OCI-LY7 (cell line): Measurements from ENCODE around the gene HORMAD2. TPM values are rescaled to one million over a fixed set of nuclear protein-coding genes. Genes with fewer than 3 reads are reported as not detected.
A peak's percentile ranks its signal among the peaks of the same experiment; 100 is the strongest.

Source experiments
- BruUV-seq: library from RNA; stranded (reverse); fragments of 400-500 nt; replicated peaks from 2 replicates; lab custom pipeline; 2021; lab: Mats Ljungman, UMichigan
- CTCF ChIA-PET: fragments of 300-600 bp; sonication (Branson Sonifier 250); formaldehyde crosslinking; loops from one replicate; lab custom pipeline; 2022; ENCODE audit warnings: antibody characterized with exemption; ENCODE audit not compliant: unreplicated experiment; lab: Charles Lee
- POLR2A ChIA-PET: fragments of 300-600 bp; sonication (Branson Sonifier 250); formaldehyde crosslinking; loops from one replicate; lab custom pipeline; 2022; ENCODE audit warnings: antibody characterized with exemption; lab: Charles Lee
- DNase-seq: peaks from one replicate; pipeline ENCODE4 v3.0.0-alpha.2; 2015; ENCODE audit warnings: low spot score
- H2AFZ ChIP-seq: fragments of 200-600 bp; sonication (generic), shearing (Covaris generic); 2 replicates; pipeline ENCODE4 v1.6.1; 2014; ENCODE audit warnings: mild to moderate bottlenecking, antibody characterized with exemption, low read length, moderate library complexity
- H3K27ac ChIP-seq: fragments of 200-600 bp; sonication (generic); 2 replicates; pipeline ENCODE4 v1.5.1; 2014; ENCODE audit warnings: mixed run types, low read depth, mild to moderate bottlenecking, moderate library complexity, low read length, inconsistent platforms; ENCODE audit not compliant: poor library complexity, severe bottlenecking
- H3K36me3 ChIP-seq: fragments of 200-600 bp; sonication (generic); 2 replicates; pipeline ENCODE4 v1.6.1; 2014; ENCODE audit warnings: mild to moderate bottlenecking, antibody characterized with exemption, low read length, moderate library complexity, mixed read lengths; ENCODE audit not compliant: insufficient read depth
- H3K4me1 ChIP-seq: fragments of 200-600 bp; sonication (generic); 2 replicates; pipeline ENCODE4 v1.5.1; 2014; ENCODE audit warnings: mild to moderate bottlenecking, low read length; ENCODE audit not compliant: insufficient read depth, poor library complexity, severe bottlenecking
- H3K4me2 ChIP-seq: fragments of 200-600 bp; sonication (generic); 2 replicates; pipeline ENCODE4 v1.6.1; 2014; ENCODE audit warnings: mild to moderate bottlenecking, low read length
- H3K4me3 ChIP-seq: fragments of 200-600 bp; sonication (generic); 2 replicates; pipeline ENCODE4 v1.5.1; 2014; ENCODE audit warnings: mild to moderate bottlenecking, low read depth, low read length; ENCODE audit not compliant: poor library complexity, severe bottlenecking
- H3K79me2 ChIP-seq: fragments of 200-600 bp; sonication (generic); 2 replicates; pipeline ENCODE4 v1.6.1; 2016; ENCODE audit warnings: low read depth, mild to moderate bottlenecking, low read length, moderate library complexity, mixed read lengths; ENCODE audit not compliant: insufficient read depth
- H3K9me2 ChIP-seq: fragments of 200-600 bp; sonication (generic); 2 replicates; pipeline ENCODE4 v1.6.1; 2016; ENCODE audit warnings: mild to moderate bottlenecking, low read length, mixed read lengths; ENCODE audit not compliant: insufficient read depth
- H3K9me3 ChIP-seq: fragments of 200-600 bp; sonication (generic); 2 replicates; pipeline ENCODE4 v1.6.1; 2014; ENCODE audit warnings: mild to moderate bottlenecking, mixed run types, low read length, mixed read lengths
- H4K20me1 ChIP-seq: fragments of 200-600 bp; sonication (generic); 2 replicates; pipeline ENCODE4 v1.6.1; 2014; ENCODE audit warnings: mild to moderate bottlenecking, antibody characterized with exemption, low read length, moderate library complexity, mixed read lengths; ENCODE audit not compliant: insufficient read depth
- EZH2phosphoT487 ChIP-seq: fragments of 200-600 bp; sonication (generic); IDR thresholded peaks from 2 replicates; pipeline ENCODE4 v1.6.1; 2018; ENCODE audit warnings: low read depth, borderline replicate concordance, mild to moderate bottlenecking, mixed run types, antibody characterized with exemption, low read length, moderate library complexity, mixed read lengths
- intact Hi-C: fragments of 100-400 bp; cut with micrococcal nuclease; formaldehyde crosslinking; loops from one replicate; pipeline ENCODE4 v1.10.0; 2022; ENCODE audit not compliant: unreplicated experiment
- total RNA-seq, 2 experiments: library from RNA; depleted of rRNA in 1 of 2; stranded (reverse); fragments of >200 nt in 1 of 2; shearing (Covaris generic) in 1 of 2; gene quantifications; 2 replicates each; pipeline ENCODE4 v1.2.3, GENCODE V29; 2014 to 2022
- TF ChIP-seq, protein P1 (sequence below): fragments of 200-600 bp; sonication (generic); conservative IDR thresholded peaks from 2 replicates; pipeline ENCODE4 v1.5.1; 2014; ENCODE audit warnings: mild to moderate bottlenecking, antibody characterized with exemption, low read length, moderate library complexity, mixed read lengths

HORMAD2 gene
- total RNA-seq, 2 experiments from 2014 or later: not detected

DNA sequence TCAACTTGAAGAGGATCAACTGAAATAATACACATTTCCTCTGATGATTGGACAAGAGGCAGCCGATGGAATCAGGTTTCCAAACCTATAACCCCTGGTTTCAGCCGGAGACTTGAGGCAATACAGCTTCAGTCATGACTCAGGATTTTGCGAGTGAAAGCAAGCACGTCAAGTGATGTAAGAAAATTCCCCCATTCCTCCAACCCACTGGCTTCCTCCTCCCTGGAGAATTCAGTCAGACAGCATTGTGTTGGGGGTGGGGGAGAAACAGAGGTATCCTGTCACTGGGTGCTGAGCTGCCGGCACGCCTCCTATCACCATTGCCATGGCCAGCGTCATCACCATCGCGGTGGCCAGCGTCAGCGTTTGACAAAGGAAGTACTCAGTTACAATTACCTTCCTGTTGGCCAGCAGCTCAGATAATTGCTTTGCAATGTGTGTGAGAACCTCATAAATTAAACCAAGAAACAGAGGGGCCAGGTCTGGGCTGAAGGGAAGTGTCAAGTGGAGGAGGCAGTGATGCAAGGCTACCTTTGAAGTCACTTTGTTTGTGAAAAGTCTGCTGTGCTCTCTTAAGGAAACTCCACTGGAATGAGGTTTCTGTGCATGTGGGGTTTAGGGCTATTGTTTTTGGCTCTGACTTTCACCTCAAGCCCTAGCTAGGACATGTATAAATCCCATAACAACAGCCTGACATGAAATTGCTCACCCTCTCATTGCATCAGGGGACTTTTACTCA, 116.0 kb downstream of the HORMAD2 start:
- TF ChIP-seq, protein P1, sequence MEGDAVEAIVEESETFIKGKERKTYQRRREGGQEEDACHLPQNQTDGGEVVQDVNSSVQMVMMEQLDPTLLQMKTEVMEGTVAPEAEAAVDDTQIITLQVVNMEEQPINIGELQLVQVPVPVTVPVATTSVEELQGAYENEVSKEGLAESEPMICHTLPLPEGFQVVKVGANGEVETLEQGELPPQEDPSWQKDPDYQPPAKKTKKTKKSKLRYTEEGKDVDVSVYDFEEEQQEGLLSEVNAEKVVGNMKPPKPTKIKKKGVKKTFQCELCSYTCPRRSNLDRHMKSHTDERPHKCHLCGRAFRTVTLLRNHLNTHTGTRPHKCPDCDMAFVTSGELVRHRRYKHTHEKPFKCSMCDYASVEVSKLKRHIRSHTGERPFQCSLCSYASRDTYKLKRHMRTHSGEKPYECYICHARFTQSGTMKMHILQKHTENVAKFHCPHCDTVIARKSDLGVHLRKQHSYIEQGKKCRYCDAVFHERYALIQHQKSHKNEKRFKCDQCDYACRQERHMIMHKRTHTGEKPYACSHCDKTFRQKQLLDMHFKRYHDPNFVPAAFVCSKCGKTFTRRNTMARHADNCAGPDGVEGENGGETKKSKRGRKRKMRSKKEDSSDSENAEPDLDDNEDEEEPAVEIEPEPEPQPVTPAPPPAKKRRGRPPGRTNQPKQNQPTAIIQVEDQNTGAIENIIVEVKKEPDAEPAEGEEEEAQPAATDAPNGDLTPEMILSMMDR: no peak
- TF ChIP-seq EZH2phosphoT487: no peak
- peak; percentile 55 for DNase-seq
- H3K27ac ChIP-seq: peak overlapping the region; percentile 22
- peaks cover 28% of the 10 kb centered on the region for H3K4me1 ChIP-seq
- no peaks in the 10 kb centered on the region for H3K9me2 ChIP-seq
- POLR2A ChIA-PET: interaction anchor here (1.2 kb wide), 1 partner anchor 15 kb away, joined by 4 read pairs; no protein-coding TSS in a partner anchor
- no peak overlapping the region for H3K4me3 ChIP-seq
- H3K36me3 ChIP-seq: no peaks in the 10 kb centered on the region
- peak overlapping the region; percentile 41 for H3K4me2 ChIP-seq
- CTCF ChIA-PET: no interaction called here
- peak overlapping the region; percentile 83 for H2AFZ ChIP-seq
- H3K9me3 ChIP-seq: no peaks in the 10 kb centered on the region
- intact Hi-C loops: no loop called here
- H4K20me1 ChIP-seq: no peaks in the 10 kb centered on the region
- no TSS peak for BruUV-seq
- H3K79me2 ChIP-seq: no peaks in the 10 kb centered on the region

DNA sequence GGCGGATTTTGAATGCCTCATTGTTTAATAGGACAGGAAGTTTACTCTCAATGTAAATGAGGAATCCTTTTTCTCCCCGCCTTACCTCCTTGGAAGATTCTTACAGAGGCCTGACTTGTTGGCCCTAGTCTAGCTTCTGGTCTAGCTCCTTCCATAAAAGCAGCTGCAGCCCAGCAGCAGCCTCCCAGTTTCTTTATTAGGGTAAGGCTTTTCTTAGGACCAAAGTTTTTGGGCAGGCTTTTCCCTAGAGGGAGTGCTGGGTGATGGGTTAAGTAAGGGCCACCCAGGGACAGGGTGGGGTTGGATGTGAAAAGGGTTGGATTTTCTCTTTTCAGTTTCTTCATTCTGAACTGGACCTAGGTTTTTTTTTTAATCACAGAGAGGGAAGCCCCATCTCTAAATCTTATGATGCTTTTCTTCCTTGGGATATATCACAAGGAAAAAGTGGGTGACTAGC, 116.6 kb downstream of the HORMAD2 start:
- peaks cover 28% of the 10 kb centered on the region for H3K4me1 ChIP-seq
- no peaks in the 10 kb centered on the region for H3K9me3 ChIP-seq
- TF ChIP-seq, protein P1: no peak
- no peak for TF ChIP-seq EZH2phosphoT487
- H3K4me3 ChIP-seq: no peak overlapping the region
- POLR2A ChIA-PET: interaction anchor here (1.2 kb wide), 1 partner anchor 15 kb away, joined by 4 read pairs; no protein-coding TSS in a partner anchor
- no TSS peak for BruUV-seq
- no peaks in the 10 kb centered on the region for H4K20me1 ChIP-seq
- no peak for DNase-seq
- H3K4me2 ChIP-seq: peak overlapping the region; percentile 41
- H3K79me2 ChIP-seq: no peaks in the 10 kb centered on the region
- CTCF ChIA-PET: no interaction called here
- H3K36me3 ChIP-seq: no peaks in the 10 kb centered on the region
- no peaks in the 10 kb centered on the region for H3K9me2 ChIP-seq
- intact Hi-C loops: no loop called here
- peak overlapping the region; percentile 22 for H3K27ac ChIP-seq
- peak overlapping the region; percentile 83 for H2AFZ ChIP-seq

DNA sequence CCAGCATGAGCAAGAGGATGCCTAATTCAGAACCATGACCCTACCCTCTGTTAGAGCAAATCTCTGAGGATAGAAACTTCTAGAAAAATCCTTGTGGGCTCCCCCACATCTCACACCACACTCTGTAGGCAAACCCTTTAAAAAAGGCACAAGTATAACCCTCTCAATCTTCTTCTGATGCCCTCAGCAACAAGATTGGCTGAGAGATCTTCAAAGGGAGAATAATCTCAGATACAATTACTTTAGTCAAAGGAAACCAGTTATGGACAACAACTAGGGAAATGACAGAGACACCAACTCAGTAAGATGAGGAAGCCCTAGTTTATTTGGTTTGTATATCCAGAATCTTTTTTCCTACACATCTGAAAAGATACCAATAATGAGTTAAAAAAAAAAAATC, 117.1 kb downstream of the HORMAD2 start:
- Histone ChIP-seq H3K4me1 (peaks cover 24% of the 10 kb centered on the region), H3K36me3 (no peaks in the 10 kb centered on the region), H4K20me1 (no peaks in the 10 kb centered on the region), H3K4me3 (no peak overlapping the region), H2AFZ (peak overlapping the region; percentile 83), H3K27ac (peak overlapping the region; percentile 22), H3K9me3 (no peaks in the 10 kb centered on the region), H3K4me2 (peak overlapping the region; percentile 41), H3K79me2 (no peaks in the 10 kb centered on the region), H3K9me2 (no peaks in the 10 kb centered on the region)
- no TSS peak for BruUV-seq
- intact Hi-C loops: no loop called here
- ChIA-PET CTCF (no interaction called here), POLR2A (no interaction called here)
- no peak for TF ChIP-seq EZH2phosphoT487
- TF ChIP-seq, protein P1: no peak
- no peak for DNase-seq
